CD8-positive, alpha-beta memory T cell (primary cell): ENCODE data around the gene ACSS1. TPM values are rescaled to one million over a fixed set of nuclear protein-coding genes. Genes with fewer than 3 reads are reported as not detected.

Experiments
- CTCF ChIA-PET: fragments of 350-600 bp; sonication (Branson Sonifier 250); formaldehyde crosslinking; loops from one replicate; lab custom pipeline; 2021; ENCODE audit warnings: antibody characterized with exemption; lab: Charles Lee
- POLR2A ChIA-PET: fragments of 350-600 bp; sonication (Branson Sonifier 250); formaldehyde crosslinking; loops from one replicate; lab custom pipeline; 2021; ENCODE audit warnings: antibody characterized with exemption; lab: Charles Lee
- DNase-seq, 5 donors: peaks; one replicate each; pipeline versions ENCODE4 v3.0.0 to v3.0.0-alpha.2; 2020 to 2022; ENCODE audit warnings: mixed read lengths in 1 of 5
- H3K27ac ChIP-seq: one replicate; pipeline ENCODE4 v1.7.0; 2013; ENCODE audit warnings: low read depth, mild to moderate bottlenecking, low read length, moderate library complexity
- H3K27me3 ChIP-seq: 2 replicates; pipeline ENCODE4 v1.7.0; 2013; ENCODE audit warnings: low read length, mild to moderate bottlenecking; ENCODE audit not compliant: insufficient read depth, poor library complexity, severe bottlenecking
- H3K36me3 ChIP-seq: 2 replicates; pipeline ENCODE4 v1.7.0; 2013; ENCODE audit warnings: mild to moderate bottlenecking, low read length, moderate library complexity; ENCODE audit not compliant: insufficient read depth
- H3K4me1 ChIP-seq: 2 replicates; pipeline ENCODE4 v1.7.0; 2013; ENCODE audit warnings: mild to moderate bottlenecking, low read length, moderate library complexity; ENCODE audit not compliant: insufficient read depth
- H3K4me3 ChIP-seq: 2 replicates; pipeline ENCODE4 v1.7.0; 2013; ENCODE audit warnings: mild to moderate bottlenecking, low read length
- H3K9me3 ChIP-seq: 2 replicates; pipeline ENCODE4 v1.7.0; 2013; ENCODE audit warnings: mild to moderate bottlenecking, low read length
- H3K27ac Mint-ChIP-seq, 8 donors: one replicate each; pipeline ENCODE4 v1.8.0; 2020 to 2021; ENCODE audit warnings: mixed read lengths in 8 of 8, mild to moderate bottlenecking in 6 of 8, inconsistent platforms in 3 of 8, moderate library complexity in 3 of 8
- H3K27me3 Mint-ChIP-seq, 2 donors: one replicate each; pipeline ENCODE4 v1.8.0; 2020 to 2021; ENCODE audit warnings: mixed read lengths in 2 of 2, mild to moderate bottlenecking in 1 of 2, moderate library complexity in 1 of 2
- H3K36me3 Mint-ChIP-seq, 3 donors: one replicate each; pipeline ENCODE4 v1.8.0; 2020 to 2021; ENCODE audit warnings: mixed read lengths in 3 of 3, inconsistent platforms in 1 of 3, mild to moderate bottlenecking in 1 of 3
- H3K4me1 Mint-ChIP-seq, 3 donors: one replicate each; pipeline ENCODE4 v1.8.0; 2020 to 2021; ENCODE audit warnings: mixed read lengths in 3 of 3, inconsistent platforms in 1 of 3, mild to moderate bottlenecking in 1 of 3
- H3K4me3 Mint-ChIP-seq, 7 donors: one replicate each; pipeline ENCODE4 v1.8.0; 2020 to 2021; ENCODE audit warnings: mixed read lengths in 7 of 7, mild to moderate bottlenecking in 6 of 7, moderate library complexity in 4 of 7, inconsistent platforms in 2 of 7
- H3K9me3 Mint-ChIP-seq, 5 donors: one replicate each; pipeline ENCODE4 v1.8.0; 2020 to 2022; ENCODE audit warnings: mixed read lengths in 5 of 5, mild to moderate bottlenecking in 3 of 5, moderate library complexity in 2 of 5, inconsistent platforms in 1 of 5
- polyA plus RNA-seq: library from polyadenylated mRNA; unstranded; fragments of 300-500 nt; fragmentation: Illumina TruSeq; gene quantifications from one replicate; pipeline ENCODE4 v1.2.3, GENCODE V29; 2021
- total RNA-seq, 2 experiments: library from RNA; stranded (reverse); gene quantifications; one replicate each; pipeline ENCODE4 v1.2.3, GENCODE V29; 2021

The ACSS1 gene
- total and polyA plus RNA-seq, 3 experiments from 2014 or later = 24.5 to 59.6 (median 24.8) TPM

GRCh38 chr20:24994186-24994465, 63.8 kb downstream of the ACSS1 start:
- Histone ChIP-seq H3K27me3 (no peaks in the 10 kb centered on the region), H3K9me3 (no peaks in the 10 kb centered on the region), H3K4me3 (no peak overlapping the region), H3K36me3 (no peaks in the 10 kb centered on the region), H3K27ac (no peak overlapping the region), H3K4me1 (peaks cover 47% of the 10 kb centered on the region)
- peak overlapping the region in 7 of 8 donors; percentile 89 to 100 (median 98) for H3K27ac Mint-ChIP-seq
- CTCF ChIA-PET = interaction anchor here (0.8 to 8.5 kb wide), 15 partner anchors 15 to 301 kb away, joined by 3 to 147 read pairs (median 4); partner anchors contain the start of genes ACSS1 and ENTPD6
- no peak for DNase-seq
- H3K27me3 Mint-ChIP-seq = peaks cover 0 to 3% of the 10 kb centered on the region in 2 donors
- peaks cover 0 to 23% (median 2%) of the 10 kb centered on the region in 3 donors for H3K36me3 Mint-ChIP-seq
- peaks cover 46 to 56% (median 52%) of the 10 kb centered on the region in 3 donors for H3K4me1 Mint-ChIP-seq
- H3K9me3 Mint-ChIP-seq = no peaks in the 10 kb centered on the region
- POLR2A ChIA-PET = interaction anchor here (0.9 to 4.1 kb wide), 2 partner anchors 64 to 71 kb away, joined by 3 to 26 read pairs; partner anchors contain the start of gene ACSS1
- peak overlapping the region in 6 of 7 donors; percentile 11 to 83 (median 50) for H3K4me3 Mint-ChIP-seq

- H3K36me3 ChIP-seq = no peaks in the 10 kb centered on the region
- H3K9me3 Mint-ChIP-seq = no peaks in the 10 kb centered on the region
- H3K27ac ChIP-seq = peak overlapping the region; percentile 95
- POLR2A ChIA-PET = interaction anchor here (0.8 to 4.1 kb wide), 4 partner anchors 39 to 72 kb away, joined by 3 to 26 read pairs (median 4); partner anchors contain the start of gene ACSS1
- peak overlapping the region; percentile 97 to 100 (median 98) for H3K27ac Mint-ChIP-seq
- H3K9me3 ChIP-seq = no peaks in the 10 kb centered on the region
- CTCF ChIA-PET = interaction anchor here (0.8 to 8.5 kb wide), 15 partner anchors 11 to 301 kb away, joined by 3 to 147 read pairs (median 4); partner anchors contain the start of genes ACSS1 and ENTPD6
- H3K4me1 ChIP-seq = peaks cover 51% of the 10 kb centered on the region
- peaks cover 0 to 5% of the 10 kb centered on the region in 2 donors for H3K27me3 Mint-ChIP-seq
- H3K4me3 ChIP-seq = peak overlapping the region; percentile 84
- H3K36me3 Mint-ChIP-seq = peaks cover 0 to 28% (median 2%) of the 10 kb centered on the region in 3 donors
- H3K27me3 ChIP-seq = no peaks in the 10 kb centered on the region
- no peak for DNase-seq
- peak overlapping the region; percentile 94 to 99 (median 96) for H3K4me3 Mint-ChIP-seq
- peaks cover 51 to 62% (median 58%) of the 10 kb centered on the region in 3 donors for H3K4me1 Mint-ChIP-seq
Observed at GRCh38 chr20:24993337-24994185, 64.4 kb downstream of the ACSS1 start.

- Mint-ChIP-seq H3K4me3 (peak within 1 kb of the TSS; percentile 94 to 99 (median 96)), H3K9me3 (no peaks in the 10 kb centered on the region), H3K27me3 (peaks cover 0 to 6% of the 10 kb centered on the region in 2 donors), H3K27ac (peak within 1 kb of the TSS; percentile 97 to 100 (median 98)), H3K4me1 (peaks cover 60 to 71% (median 67%) of the 10 kb centered on the region in 3 donors), H3K36me3 (peaks cover 0 to 32% (median 2%) of the 10 kb centered on the region in 3 donors)
- no peaks in the 10 kb centered on the region for H3K9me3 ChIP-seq
- peak within 1 kb of the TSS; percentile 95 for H3K27ac ChIP-seq
- no peaks in the 10 kb centered on the region for H3K27me3 ChIP-seq
- ChIA-PET POLR2A (interaction anchor here (0.8 to 4.1 kb wide), 4 partner anchors 38 to 98 kb away, joined by 3 to 26 read pairs (median 5); partner anchors contain the start of gene ACSS1), CTCF (interaction anchor here (0.9 to 8.5 kb wide), 4 partner anchors 11 to 69 kb away, joined by 3 to 147 read pairs (median 4); partner anchors contain the start of gene ACSS1)
- H3K4me3 ChIP-seq = peak within 1 kb of the TSS; percentile 84
- no peaks in the 10 kb centered on the region for H3K36me3 ChIP-seq
- peaks cover 60% of the 10 kb centered on the region for H3K4me1 ChIP-seq
- peak; percentile 94 to 97 (median 95) for DNase-seq
Observed at GRCh38 chr20:24992487-24993205, 65.3 kb downstream of the ACSS1 start, which contains the start of gene APMAP. TSS of gene APMAP (minus strand) at chr20:24992751. CDS start at chr20:24992688, 63 bp downstream.

GRCh38 chr20:24991897-24992486, 65.9 kb downstream of the ACSS1 start:
- CTCF ChIA-PET = interaction anchor here (0.7 to 1.6 kb wide), 4 partner anchors 12 to 62 kb away, joined by 3 to 4 read pairs (median 4); no protein-coding TSS in a partner anchor
- H3K27ac ChIP-seq = peak overlapping the region; percentile 95
- Mint-ChIP-seq H3K9me3 (no peaks in the 10 kb centered on the region), H3K27me3 (peaks cover 0 to 6% of the 10 kb centered on the region in 2 donors), H3K27ac (peak overlapping the region; percentile 97 to 100 (median 98)), H3K4me3 (peak overlapping the region; percentile 94 to 99 (median 96)), H3K36me3 (peaks cover 0 to 33% (median 2%) of the 10 kb centered on the region in 3 donors), H3K4me1 (peaks cover 67 to 77% (median 73%) of the 10 kb centered on the region in 3 donors)
- H3K4me1 ChIP-seq = peaks cover 66% of the 10 kb centered on the region
- H3K9me3 ChIP-seq = no peaks in the 10 kb centered on the region
- no peaks in the 10 kb centered on the region for H3K27me3 ChIP-seq
- H3K4me3 ChIP-seq = peak overlapping the region; percentile 84
- H3K36me3 ChIP-seq = no peaks in the 10 kb centered on the region
- peak in 2 of 5 donors; percentile 8 to 9 for DNase-seq
- POLR2A ChIA-PET = interaction anchor here (1.2 to 4.1 kb wide), 3 partner anchors 66 to 99 kb away, joined by 3 to 26 read pairs (median 6); partner anchors contain the start of gene ACSS1

GRCh38 chr20:24990810-24991252, 67.1 kb downstream of the ACSS1 start:
- Mint-ChIP-seq H3K4me1 (peaks cover 79 to 89% (median 85%) of the 10 kb centered on the region in 3 donors), H3K36me3 (peaks cover 0 to 33% (median 2%) of the 10 kb centered on the region in 3 donors), H3K9me3 (no peaks in the 10 kb centered on the region), H3K27ac (peak overlapping the region; percentile 54 to 100 (median 98)), H3K4me3 (peak overlapping the region; percentile 94 to 99 (median 96)), H3K27me3 (peaks cover 0 to 6% of the 10 kb centered on the region in 2 donors)
- H3K9me3 ChIP-seq = no peaks in the 10 kb centered on the region
- DNase-seq = no peak
- no peak overlapping the region for H3K27ac ChIP-seq
- ChIA-PET CTCF (no interaction called here), POLR2A (interaction anchor here (1.3 kb wide), 1 partner anchor 67 kb away, joined by 3 read pairs; the partner anchor contains the start of gene ACSS1)
- no peaks in the 10 kb centered on the region for H3K36me3 ChIP-seq
- peak overlapping the region; percentile 84 for H3K4me3 ChIP-seq
- H3K4me1 ChIP-seq = peaks cover 76% of the 10 kb centered on the region
- no peaks in the 10 kb centered on the region for H3K27me3 ChIP-seq

GRCh38 chr20:24989162-24989561, 68.8 kb downstream of the ACSS1 start:
- ChIA-PET CTCF (interaction anchor here (1.5 kb wide), 1 partner anchor 190 kb away, joined by 3 read pairs; no protein-coding TSS in a partner anchor), POLR2A (interaction anchor here (0.9 to 1.0 kb wide), 2 partner anchors 37 to 69 kb away, joined by 3 read pairs; partner anchors contain the start of gene ACSS1)
- Histone ChIP-seq H3K4me3 (no peak overlapping the region), H3K9me3 (no peaks in the 10 kb centered on the region), H3K27me3 (no peaks in the 10 kb centered on the region), H3K27ac (no peak overlapping the region), H3K4me1 (peaks cover 81% of the 10 kb centered on the region), H3K36me3 (peaks cover 3% of the 10 kb centered on the region)
- no peaks in the 10 kb centered on the region for H3K9me3 Mint-ChIP-seq
- peaks cover 89 to 94% (median 93%) of the 10 kb centered on the region in 3 donors for H3K4me1 Mint-ChIP-seq
- H3K27me3 Mint-ChIP-seq = peaks cover 0 to 4% of the 10 kb centered on the region in 2 donors
- peak overlapping the region in 7 of 8 donors; percentile 58 to 100 (median 98) for H3K27ac Mint-ChIP-seq
- DNase-seq = no peak
- peaks cover 0 to 45% (median 7%) of the 10 kb centered on the region in 3 donors for H3K36me3 Mint-ChIP-seq
- peak overlapping the region; percentile 55 to 97 (median 71) for H3K4me3 Mint-ChIP-seq
